Measurements from ENCODE around the gene NADSYN1. TPM values are rescaled to one million over a fixed set of nuclear protein-coding genes. Genes with fewer than 3 reads are reported as not detected.

Gene NADSYN1
- 10 to 100 TPM; 21.6 to 62.0 (median 41.8) TPM for total RNA-seq

DNA sequence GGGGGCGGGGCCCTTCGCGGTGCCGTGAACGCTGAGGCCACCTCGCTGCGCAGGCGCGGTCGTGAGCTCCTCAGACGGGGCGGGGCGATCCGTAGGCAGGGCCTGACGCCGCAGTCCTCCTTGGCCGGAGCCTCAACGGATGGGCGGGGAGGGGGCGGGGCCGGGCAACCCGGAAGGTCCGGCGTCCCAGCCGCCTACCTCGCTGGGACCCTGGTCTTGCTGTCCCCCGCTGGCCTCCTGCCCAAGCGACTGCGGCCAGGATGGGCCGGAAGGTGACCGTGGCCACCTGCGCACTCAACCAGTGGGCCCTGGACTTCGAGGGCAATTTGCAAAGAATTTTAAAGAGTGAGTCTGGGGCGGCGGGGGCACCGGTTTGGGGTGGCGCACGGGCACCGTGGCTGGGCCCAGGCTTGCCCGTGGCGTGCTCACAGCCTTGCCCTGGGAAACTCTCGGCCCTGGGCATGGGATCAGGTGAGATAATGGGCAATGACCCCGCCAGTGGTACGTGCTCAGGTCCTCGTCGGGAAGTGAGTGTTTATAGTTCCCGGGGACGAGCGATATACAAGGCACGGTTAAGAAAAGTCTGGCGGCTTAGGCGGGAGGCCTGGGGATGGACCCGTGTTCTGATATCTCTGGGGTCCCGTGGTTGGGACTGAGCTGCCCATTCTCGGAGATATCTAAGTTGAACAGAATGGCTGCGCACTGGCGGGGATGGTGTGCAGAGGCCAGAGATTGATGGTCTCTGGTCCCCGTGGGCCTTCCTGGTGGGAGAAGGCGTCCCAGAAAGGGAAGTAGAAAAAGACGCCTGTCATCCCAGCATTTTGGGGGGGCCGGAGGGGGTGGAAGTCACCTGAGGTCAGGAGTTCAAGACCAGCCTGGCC, at the start of gene NADSYN1:
Gene NADSYN1 (plus strand): TSS at position 167 of the 881 bp plus-strand sequence. CDS start 94 bp downstream, at position 261.
- Histone ChIP-seq H3K4me3 (peak within 1 kb of the TSS; percentile 71 to 93), H3K27me3 (no peaks in the 10 kb centered on the region), H3K9me3 (no peaks in the 10 kb centered on the region), H3K4me1 (peaks cover 0 to 55% (median 16%) of the 10 kb centered on the region in 3 donors), H3K27ac (peak within 1 kb of the TSS; percentile 70 to 91 (median 80)), H3K36me3 (peaks cover 0 to 35% of the 10 kb centered on the region in 2 donors)
- TF ChIP-seq EP300 (IDR thresholded peaks at IDR 0.05) (no peak), POLR2AphosphoS5 (IDR thresholded peaks at IDR 0.05) (peak; percentile 77), POLR2A (IDR thresholded peaks at IDR 0.05) (peak; percentile 50 to 76)
- TF ChIP-seq, protein P1, sequence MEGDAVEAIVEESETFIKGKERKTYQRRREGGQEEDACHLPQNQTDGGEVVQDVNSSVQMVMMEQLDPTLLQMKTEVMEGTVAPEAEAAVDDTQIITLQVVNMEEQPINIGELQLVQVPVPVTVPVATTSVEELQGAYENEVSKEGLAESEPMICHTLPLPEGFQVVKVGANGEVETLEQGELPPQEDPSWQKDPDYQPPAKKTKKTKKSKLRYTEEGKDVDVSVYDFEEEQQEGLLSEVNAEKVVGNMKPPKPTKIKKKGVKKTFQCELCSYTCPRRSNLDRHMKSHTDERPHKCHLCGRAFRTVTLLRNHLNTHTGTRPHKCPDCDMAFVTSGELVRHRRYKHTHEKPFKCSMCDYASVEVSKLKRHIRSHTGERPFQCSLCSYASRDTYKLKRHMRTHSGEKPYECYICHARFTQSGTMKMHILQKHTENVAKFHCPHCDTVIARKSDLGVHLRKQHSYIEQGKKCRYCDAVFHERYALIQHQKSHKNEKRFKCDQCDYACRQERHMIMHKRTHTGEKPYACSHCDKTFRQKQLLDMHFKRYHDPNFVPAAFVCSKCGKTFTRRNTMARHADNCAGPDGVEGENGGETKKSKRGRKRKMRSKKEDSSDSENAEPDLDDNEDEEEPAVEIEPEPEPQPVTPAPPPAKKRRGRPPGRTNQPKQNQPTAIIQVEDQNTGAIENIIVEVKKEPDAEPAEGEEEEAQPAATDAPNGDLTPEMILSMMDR (IDR thresholded peaks at IDR 0.05): no peak
- ATAC-seq: peak; percentile 93
- WGBS, 2 donors (ENCODE audit: low coverage in 1 of 2): 2 to 3% methylated on average over 12 to 13 of the region's 61 CpGs

DNA sequence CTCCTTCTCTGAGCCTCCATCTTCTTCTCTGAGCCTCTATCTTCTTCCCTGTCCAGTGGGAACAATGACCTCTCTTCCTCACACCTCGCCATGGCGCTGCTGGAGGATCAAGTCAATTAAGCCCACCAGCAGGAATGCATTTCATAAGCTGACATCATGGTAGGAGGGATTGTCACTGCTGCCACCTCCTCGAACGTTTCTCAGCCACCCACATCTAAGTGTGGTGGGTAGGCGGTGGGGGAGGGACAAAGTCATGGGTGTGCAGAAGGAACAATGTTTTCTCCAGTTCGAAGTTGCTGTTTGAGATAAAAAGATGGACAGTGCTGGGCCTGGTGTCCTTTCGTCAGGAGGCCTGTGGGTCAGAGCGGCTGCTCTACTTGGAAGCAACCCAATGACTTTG, 48.8 kb upstream of the NADSYN1 start:
- H3K9me3 ChIP-seq: no peaks in the 10 kb centered on the region
- H3K27ac ChIP-seq: no peak overlapping the region
- WGBS, 2 donors (ENCODE audit: low coverage in 1 of 2): 90% methylated on average over 5 of the region's 8 CpGs; no CpG with 5 or more reads in 1 of the 2 donors
- H3K27me3 ChIP-seq: peaks cover 18% of the 10 kb centered on the region
- no peak for ATAC-seq
- H3K36me3 ChIP-seq: no peaks in the 10 kb centered on the region
- H3K4me1 ChIP-seq: no peaks in the 10 kb centered on the region
- no peak for TF ChIP-seq POLR2AphosphoS5 (IDR thresholded peaks at IDR 0.05)
- no peak overlapping the region for H3K4me3 ChIP-seq

DNA sequence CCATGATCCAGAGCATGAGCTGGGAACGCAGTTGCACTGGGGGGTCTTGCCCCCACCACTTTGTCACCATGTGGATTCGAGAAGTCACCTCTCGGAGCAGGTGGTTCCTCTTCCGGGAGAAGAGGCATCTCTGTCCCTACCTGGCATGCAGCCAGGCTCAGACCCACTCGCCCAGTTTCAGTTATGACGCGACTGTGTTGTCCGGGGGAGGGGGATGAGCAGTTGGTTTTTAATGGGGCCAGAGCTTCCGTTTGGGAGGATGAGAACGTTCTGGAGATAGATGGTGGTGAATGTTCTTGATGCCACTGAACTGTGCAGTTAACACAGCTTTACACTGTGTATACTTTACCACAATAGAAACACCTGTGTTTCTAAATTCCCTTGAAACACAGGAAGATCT, 46.3 kb upstream of the NADSYN1 start:
- H3K4me1 ChIP-seq: no peaks in the 10 kb centered on the region
- no peak overlapping the region for H3K27ac ChIP-seq
- no peak overlapping the region for H3K4me3 ChIP-seq
- ATAC-seq: no peak
- 58% methylated on average over 2 of the region's 10 CpGs; no CpG with 5 or more reads in 1 of the 2 donors for WGBS, 2 donors (ENCODE audit: low coverage in 1 of 2)
- H3K9me3 ChIP-seq: no peaks in the 10 kb centered on the region
- no peaks in the 10 kb centered on the region for H3K36me3 ChIP-seq
- TF ChIP-seq POLR2A (IDR thresholded peaks at IDR 0.05) (no peak), POLR2AphosphoS5 (IDR thresholded peaks at IDR 0.05) (no peak), EP300 (IDR thresholded peaks at IDR 0.05) (no peak)
- TF ChIP-seq, protein P1 (IDR thresholded peaks at IDR 0.05): no peak
- H3K27me3 ChIP-seq: peaks cover 8% of the 10 kb centered on the region

DNA sequence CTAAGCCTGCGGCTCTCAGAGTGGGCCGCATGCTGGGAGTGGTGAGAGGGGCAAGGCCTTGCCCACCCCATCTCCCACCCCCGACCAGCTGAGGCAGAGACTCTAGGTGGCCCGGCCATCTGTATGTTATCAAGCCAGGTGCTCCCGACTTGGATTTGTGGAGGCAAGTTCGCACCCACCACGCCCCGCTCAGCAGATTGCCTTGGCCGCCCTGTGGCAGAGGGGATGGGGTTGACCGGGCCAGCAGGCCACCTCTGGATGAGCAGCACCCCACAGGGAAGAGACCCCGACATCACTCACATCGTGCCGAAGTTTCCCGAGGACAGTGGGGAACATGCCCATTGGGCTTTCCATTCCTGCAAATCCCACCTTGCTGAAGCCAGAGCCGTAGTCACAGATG, 45.6 kb upstream of the NADSYN1 start:
- H3K36me3 ChIP-seq: no peaks in the 10 kb centered on the region
- no peak for ATAC-seq
- TF ChIP-seq POLR2AphosphoS5 (IDR thresholded peaks at IDR 0.05): no peak
- TF ChIP-seq, protein P1 (IDR thresholded peaks at IDR 0.05): no peak
- H3K27me3 ChIP-seq: peaks cover 14% of the 10 kb centered on the region
- H3K9me3 ChIP-seq: no peaks in the 10 kb centered on the region
- WGBS, 2 donors (ENCODE audit: low coverage in 1 of 2): 80 to 83% methylated on average over 1 of the region's 15 CpGs
- H3K4me3 ChIP-seq: no peak overlapping the region
- no peaks in the 10 kb centered on the region for H3K4me1 ChIP-seq
- no peak overlapping the region for H3K27ac ChIP-seq

DNA sequence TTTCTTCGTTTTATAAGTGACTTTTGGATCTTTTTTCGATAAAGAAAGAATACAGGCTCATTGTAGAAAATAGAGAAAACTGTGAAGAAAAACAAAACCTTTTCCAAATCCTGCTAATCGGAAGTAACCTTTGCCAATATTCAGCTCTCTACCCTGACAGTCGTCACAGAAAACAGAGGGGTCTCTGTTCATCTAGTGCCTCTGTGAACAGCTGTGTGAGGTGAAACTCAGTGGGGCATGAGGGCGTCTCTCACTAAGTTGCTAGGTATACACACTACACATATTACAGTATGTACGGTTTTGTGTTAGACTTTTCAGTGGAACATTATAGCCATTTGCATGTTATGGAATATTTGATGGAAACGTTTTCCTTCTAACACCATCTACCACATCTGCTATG, 44.2 kb upstream of the NADSYN1 start:
- H3K36me3 ChIP-seq: no peaks in the 10 kb centered on the region
- no peak for TF ChIP-seq POLR2AphosphoS5 (IDR thresholded peaks at IDR 0.05)
- TF ChIP-seq EP300 (IDR thresholded peaks at IDR 0.05): no peak
- TF ChIP-seq POLR2A (IDR thresholded peaks at IDR 0.05): no peak
- TF ChIP-seq, protein P1 (IDR thresholded peaks at IDR 0.05): no peak
- H3K4me3 ChIP-seq: no peak overlapping the region
- H3K9me3 ChIP-seq: no peaks in the 10 kb centered on the region
- H3K27ac ChIP-seq: no peak overlapping the region
- no peak for ATAC-seq
- H3K27me3 ChIP-seq: peaks cover 27% of the 10 kb centered on the region
- 64 to 67% methylated on average over 7 of the region's 7 CpGs for WGBS, 2 donors (ENCODE audit: low coverage in 1 of 2)
- no peaks in the 10 kb centered on the region for H3K4me1 ChIP-seq

Data from gastroesophageal sphincter (tissue), 4 donors.